Measurements from ENCODE around the gene KXD1.
"Not testable (repeated sequence)": the region's sequence is repeated elsewhere in the genome, so short reads cannot be mapped to it uniquely, and the experiment has no call there.

The KXD1 gene, protein sequence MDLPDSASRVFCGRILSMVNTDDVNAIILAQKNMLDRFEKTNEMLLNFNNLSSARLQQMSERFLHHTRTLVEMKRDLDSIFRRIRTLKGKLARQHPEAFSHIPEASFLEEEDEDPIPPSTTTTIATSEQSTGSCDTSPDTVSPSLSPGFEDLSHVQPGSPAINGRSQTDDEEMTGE

DNA sequence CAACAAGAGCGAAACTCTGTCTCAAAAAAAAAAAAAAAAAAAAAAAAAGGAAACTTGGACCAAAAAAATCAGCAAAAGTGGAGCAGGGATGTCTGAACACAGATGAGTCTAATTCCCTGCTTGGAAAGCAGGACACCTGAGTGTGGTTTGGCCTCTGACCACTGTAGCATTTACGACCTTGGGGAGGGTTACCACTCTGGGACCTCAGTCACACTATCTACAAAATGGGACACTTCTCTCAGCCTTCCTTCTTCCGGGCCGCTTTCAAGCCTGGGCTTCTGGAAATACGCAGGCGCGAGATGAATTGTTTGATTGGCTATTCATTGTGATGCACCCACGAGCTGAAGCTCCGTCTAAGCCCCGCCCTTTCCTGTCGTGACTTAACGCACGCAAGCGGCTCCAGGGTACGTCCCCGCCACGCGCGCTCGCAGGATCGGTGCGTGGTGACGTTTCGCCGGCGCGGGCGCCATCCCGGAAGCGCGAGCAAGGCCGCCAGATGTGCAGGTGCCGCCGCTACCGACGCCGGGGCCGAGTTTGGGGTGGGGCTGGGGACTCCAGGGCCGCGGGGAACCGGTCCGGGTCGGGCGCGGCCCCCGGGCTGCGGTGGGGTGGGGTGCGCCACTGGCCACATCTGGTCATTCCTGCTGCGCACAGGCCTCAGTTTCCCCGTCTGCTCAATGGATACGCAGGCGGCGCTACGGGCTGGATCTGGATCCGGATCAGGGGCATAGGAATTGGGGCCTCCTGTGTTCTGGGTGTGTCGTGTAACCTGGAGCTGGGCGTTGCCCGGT lies at the start of gene KXD1:
Gene KXD1, plus strand, starts transcription at position 460 of the 791 bp plus-strand sequence. CDS start 4,187 bp downstream, outside the sequence.
- peak; percentile 98 for DNase-seq (ENCODE audit: low read depth in 2 of 2)

DNA sequence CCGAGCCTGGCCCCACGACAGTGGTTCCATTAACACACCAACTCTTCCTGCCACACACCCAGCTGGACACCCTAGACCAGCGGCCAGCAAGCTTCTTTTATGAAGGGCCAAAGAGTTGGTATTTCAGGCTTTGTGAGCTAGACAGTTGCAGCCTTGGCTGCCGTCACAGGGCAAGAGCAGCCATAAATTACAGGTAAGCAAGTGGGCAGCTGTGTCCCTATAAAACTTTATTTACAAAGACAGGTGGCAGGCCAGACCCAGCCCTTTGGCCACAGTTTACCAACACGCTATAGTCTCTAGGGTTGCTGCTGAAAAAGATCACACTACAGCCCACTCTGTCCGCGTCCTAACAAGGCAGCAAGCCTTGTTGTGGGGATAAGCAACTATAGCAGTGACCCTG lies 49.1 kb upstream of the KXD1 start:
- no peak for DNase-seq (ENCODE audit: low read depth in 2 of 2)

DNA sequence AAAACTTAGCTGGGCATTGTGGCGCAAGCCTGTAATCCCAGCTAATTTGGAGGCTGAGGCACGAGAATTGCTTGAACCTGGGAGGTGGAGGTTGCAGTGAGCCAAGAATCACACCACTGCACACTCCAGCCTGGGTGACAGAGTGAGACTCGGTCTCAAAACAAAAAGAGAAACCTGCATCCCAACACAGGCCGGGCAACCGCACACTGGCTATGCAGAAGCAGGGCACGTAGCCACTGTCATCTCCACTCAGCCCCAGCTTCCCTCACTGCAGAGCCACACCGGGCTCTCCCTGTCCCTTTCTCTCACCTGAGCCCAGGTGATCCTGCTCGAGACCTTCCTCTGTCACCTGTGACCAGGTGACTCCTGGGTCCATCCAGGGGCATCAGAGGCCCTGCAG lies 47.5 kb upstream of the KXD1 start:
- DNase-seq (ENCODE audit: low read depth in 2 of 2): no peak

DNA sequence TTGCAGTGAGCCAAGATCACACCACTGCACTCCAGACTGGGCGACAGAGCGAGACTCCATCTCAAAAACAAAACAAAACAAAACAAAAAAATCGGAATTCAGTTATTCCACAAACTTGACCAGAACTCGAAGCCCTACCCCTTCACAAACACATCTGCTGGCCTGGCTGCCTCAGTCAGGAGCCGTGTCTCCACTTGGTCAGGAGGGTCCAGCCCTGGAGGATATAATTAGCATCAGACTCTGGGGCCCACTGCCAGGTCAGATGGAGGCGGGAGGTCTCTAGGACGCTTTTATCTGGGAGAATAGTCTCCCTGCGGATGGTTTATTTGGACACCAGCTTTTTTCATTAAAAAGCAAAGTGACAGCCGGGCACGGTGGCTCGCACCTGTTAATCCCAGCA lies 43.8 kb upstream of the KXD1 start:
- DNase-seq (ENCODE audit: low read depth in 2 of 2): no peak

DNA sequence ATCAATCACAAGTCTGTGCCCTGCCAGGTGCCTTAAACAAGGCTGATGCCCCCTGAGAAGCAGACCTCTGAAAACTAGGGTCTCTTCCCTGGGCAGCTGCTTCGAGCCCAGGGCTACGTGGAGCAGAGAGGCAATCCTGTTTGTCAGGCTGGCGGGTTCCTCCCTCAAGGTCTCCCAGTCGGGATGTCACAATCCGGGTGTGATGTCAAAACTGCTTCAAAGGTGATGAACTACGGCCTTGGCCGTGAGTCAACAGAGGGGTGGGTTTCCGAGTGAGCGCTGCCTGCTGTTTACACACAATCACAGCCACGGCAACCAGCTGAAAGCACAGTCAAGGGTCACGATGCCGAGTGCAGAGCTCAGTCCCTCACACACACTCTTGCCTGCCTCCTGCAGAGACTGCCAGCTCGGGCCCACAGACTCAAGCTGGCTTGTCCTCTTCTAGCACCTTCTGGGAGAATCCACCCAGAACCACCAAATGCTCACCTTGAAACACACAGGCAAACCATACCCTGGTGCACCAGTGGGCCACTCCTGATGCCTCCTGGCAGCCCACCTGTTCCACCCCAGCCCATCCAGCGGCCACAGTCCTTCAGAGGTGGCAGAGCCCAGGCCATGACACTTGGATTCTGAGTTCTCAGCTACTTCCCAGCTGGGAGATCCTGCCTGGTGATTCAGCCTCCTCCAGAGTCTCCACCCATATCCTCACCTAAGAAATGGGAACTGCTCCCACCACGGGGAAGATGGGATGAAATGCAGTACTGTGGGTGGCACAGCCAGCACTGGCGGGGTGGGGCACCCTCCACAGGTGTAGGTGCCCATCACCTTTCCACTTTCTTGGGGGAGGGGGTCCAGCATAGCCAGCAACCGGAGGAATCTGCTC lies 42.6 kb upstream of the KXD1 start:
- no peak for DNase-seq (ENCODE audit: low read depth in 2 of 2)

DNA sequence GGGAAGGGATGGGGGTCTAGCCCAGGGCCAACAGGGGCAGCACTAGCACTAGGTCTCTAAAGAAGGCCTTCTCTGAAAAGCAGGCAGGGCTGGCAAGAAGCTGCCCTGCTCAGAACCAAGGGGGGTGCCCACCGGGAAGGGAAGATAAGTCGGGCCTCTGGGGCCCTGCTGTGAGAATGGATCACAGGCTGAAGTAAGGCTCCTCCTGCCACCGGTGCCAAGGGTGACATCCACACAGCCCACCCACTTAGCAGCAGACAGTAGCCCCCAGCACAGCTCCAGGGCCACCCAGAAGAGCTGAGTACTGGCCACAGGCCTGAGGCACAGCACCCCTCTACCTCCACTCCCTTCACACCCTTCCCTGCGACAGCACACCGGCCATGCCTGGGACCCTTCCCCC lies 41.7 kb upstream of the KXD1 start:
- DNase-seq (ENCODE audit: low read depth in 2 of 2): no peak

DNA sequence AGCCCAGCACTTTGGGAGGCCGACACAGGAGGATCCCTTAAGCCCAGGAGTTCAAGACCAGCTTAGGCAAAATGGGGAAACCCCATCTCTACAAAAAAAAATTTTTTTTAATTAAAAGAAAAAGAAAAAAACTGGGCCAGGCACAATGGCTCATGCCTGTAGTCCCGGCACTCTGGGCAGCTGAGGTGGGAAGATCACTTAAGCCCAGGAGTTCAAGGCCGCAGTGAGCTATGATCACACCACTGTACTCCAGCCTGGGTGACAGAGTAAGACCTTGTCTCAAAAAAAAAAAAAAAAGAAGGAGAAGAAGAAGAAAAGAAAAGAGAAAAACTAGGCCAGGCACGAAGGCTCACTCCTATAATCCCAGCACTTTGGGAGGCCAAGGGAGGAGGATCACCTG lies 40.1 kb upstream of the KXD1 start:
- DNase-seq (ENCODE audit: low read depth in 2 of 2): no peak

DNA sequence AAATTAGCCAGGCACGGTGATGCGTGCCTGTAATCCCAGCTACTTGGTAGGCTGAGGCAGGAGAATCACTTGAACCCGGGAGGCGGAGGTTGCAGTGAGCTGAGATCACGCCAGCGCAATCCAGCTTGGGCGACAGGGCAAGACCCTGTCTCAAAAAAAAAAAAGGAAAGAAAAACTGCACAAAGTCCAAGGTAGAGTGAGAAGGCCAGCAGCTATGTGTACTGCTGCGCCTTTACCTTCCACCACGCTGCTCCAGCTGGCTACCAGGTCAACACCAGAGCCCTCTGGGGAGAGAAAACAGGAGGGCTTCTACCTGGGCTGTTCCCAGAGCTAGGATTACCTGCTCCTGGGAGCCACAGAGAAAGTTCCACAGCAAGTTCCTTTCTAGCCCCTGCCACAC lies 39.0 kb upstream of the KXD1 start:
- no peak for DNase-seq (ENCODE audit: low read depth in 2 of 2)

DNA sequence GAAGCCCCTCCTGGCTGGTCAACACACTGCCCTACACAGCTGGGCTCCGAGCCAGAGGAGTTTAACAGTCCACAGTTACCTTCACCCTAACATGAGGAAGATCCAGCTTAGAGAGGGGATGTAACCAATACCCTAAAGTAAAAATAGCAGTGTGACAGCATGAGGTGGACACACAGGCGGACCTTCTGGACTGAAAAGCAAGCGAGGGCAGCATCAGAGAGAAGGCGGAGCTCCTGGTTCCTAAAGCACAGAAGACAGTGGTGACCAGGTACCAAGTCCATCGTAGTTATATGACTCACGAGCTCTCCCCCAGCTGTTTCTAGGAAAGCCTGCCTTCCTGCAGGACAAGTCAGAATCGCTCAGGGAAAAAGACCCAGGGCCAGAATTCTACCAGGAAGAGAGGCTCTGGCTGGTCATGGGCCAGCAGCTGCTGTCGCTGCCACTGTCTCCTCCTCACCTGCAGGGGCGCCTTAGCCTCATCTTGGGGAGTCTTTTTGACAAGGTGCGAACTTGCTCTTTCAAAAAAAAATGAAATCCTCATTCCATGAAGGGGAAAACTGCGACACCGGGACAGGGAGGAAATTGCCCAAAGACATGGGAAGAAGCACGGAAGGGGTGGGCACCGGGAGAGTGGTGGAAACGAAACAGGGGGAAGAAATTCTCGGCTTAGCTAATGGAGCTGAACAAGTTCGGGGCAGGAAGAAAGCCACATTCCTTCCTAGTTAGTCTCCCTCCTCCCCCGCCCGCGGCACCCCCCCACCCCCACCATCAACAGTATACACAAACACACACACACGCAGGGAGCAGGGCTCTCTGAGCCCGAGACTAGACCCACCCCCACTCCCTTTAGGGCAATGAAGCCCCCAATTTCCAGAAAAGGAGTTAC lies 37.5 kb upstream of the KXD1 start:
- DNase-seq (ENCODE audit: low read depth in 2 of 2): no peak

DNA sequence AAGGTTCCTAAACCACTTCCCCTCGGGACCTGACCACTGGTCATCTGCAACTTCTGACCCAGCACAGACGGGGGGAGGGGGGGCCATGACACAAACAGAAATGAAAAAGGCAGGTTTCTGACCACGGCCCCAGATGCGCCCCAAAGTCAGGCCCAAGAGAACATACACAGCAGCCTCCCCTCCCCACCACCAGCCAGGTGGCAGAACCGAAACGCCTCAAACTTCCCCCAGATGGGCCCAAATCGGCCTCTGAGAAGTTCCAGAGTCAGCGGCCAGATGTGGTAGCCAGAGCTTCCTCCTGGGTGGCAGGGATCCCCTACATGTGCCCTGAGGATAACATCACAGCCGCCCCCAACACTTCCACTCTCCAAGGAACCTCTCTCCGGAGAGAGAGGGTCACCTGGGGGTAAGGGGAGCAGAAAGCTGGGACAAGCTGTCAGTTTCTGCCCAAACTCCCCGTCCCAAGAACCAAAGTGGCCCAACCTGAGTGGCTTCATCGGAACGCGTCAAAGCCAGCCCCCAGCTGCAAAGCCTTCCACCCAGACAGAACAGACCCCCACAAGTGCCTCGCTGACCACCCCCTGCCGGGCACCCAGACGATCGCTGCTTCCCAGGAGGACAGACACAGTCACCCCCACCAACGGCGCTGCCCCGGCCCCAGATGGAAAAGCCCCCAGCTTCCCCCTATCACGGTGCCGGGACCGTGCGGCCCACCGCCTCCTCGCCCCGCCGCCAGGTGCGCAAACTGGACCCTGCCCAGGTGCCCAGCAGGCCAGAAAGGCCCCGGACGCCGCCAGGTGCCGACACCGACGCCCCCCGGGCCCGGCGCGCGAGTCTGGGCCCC lies 36.6 kb upstream of the KXD1 start:
- DNase-seq (ENCODE audit: low read depth in 2 of 2): no peak

DNA sequence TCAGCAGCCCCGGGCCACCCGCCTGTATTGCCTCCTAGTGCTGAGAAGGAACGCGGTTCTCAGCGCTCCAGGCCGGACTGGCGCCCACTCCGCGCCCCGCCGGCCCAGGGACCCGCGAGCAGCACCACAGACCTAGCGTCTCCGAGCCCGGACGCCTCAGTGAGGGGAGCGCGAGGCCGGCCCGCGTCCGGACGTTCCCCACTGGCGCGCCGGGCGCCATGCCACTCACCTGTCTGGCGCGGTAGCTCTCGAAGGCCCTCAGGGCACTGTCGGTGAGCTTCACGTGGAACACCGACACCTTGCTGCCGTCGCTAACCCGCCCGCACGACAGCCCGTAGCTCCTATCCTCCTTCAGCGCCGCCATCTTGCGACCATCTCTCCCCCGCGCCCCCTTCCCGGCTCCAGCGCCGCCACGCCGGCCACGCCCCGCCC lies 36.0 kb upstream of the KXD1 start, which contains the start of gene ELL:
Gene ELL, minus strand, starts transcription at position 379 of the 432 bp plus-strand sequence. Its CDS starts 15 bp downstream, at position 364.
- DNase-seq (ENCODE audit: low read depth in 2 of 2): no peak

DNA sequence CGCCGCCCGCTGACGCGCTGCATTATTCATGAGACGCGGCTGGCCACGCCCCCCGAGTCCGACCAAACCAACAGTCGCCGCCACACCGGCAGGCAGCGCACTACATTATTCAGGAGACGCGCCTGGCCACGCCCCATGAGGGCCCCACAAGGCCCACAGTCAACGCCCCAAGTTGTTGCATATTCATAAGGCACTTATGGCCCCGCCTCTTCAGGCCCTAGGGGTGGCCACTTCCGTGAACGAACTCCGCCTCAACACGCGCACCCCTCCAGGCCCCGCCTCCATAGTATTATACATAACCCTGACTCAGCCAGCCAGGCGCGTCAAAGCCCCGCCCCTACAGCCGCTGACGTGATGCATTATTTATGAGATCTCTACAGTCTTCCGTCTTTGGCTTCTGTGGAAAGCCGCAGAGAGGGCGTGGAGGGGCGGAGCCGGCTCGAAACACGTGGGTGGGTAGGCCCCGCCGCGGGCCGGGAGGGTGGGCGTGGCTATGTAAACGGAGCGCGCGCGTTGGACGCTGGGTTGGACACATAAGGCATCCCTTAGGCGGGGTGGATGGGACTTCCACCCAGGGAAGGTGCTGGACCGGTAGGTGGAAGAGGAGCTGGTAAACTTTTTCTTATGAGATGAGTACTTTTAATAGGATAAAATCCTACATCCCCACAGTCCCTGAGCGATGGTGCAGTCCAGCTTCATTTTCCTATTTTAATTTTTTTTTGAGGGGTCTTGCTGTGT lies 35.4 kb upstream of the KXD1 start:
- peak; percentile 100 for DNase-seq (ENCODE audit: low read depth in 2 of 2)

DNA sequence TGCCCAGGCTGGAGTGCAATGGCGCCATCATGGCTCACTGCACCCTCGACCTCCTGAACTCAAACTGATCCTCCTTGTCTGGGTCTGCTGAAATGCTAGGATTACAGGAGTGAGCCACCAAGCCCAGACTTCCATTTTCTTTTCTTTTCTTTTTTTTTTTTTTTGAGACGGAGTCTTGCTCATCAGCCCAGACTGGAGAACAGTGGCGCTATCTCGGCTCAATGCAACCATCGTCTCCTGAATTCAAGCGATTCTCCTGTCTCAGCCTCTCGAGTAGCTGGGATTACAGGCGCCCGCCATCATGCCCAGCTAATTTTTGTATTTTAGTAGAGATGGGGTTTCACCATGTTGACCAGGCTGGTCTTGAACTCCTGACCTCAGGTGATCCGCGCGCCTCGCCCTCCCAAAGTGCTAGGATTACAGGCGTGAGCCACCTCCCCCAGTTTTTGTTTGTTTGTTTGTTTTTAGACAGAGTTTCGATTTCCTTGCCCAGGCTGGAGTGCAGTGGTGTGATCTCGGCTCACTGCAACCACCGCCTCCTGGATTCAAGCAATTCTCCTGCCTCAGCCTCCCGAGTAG lies 34.7 kb upstream of the KXD1 start:
- not testable (repeated sequence) for DNase-seq (ENCODE audit: low read depth in 2 of 2)

DNA sequence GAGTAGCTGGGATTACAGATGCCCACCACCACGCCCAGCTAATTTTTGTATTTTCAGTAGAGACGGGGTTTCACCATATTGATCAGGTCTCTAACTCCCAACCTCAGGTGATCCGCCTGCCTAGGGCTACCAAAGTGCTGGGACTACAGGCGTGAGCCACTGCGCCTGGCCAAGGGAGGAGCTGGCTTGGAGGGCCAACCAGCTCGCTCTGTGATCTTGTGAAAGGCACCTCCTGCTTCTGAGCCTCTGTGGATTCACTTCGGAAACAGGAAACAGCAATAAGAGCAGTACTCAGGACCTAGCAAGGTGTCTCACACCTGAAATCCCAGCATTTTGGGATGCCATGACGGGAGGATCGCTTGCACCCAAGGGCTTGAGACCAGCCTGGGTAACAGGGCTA lies 33.8 kb upstream of the KXD1 start:
- no peak for DNase-seq (ENCODE audit: low read depth in 2 of 2)

DNA sequence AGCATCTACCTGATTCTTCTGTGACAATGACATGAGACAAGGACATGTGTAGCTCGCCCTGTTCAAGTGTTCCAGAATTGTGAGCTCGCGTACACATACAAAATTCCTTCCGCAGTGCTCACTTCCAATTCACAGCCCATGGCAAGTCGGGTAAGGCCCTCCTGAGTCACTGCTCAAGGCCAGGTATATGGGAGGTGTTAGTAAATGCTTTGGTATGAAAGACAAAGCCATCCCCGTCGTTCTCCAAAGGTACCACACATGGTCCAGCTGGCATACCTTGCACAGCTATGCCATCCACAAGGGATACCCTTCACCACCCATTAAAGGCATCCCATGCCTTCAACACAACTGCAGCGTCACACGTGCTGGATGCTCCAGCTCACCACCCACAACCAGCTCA lies 31.4 kb upstream of the KXD1 start:
- DNase-seq (ENCODE audit: low read depth in 2 of 2): no peak

DNA sequence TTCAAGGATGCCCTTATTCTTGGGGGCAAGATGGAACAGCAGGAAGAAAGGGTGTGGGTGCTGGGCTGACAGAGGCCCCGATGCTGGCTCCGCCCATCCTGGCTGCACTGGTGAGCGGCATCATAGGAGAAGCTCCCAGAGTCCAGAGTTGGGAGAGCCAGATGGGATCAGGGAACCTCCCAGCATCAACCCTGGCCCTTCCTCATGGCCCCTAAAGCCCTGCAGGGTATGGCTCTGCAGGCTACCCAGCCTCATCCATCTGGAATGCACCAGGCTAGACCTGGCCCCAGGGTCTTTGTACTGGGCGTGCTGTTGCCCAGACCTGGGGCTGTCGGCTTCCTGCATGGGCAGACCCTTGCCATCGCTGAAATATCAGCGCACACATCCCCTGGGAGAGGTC lies 27.9 kb upstream of the KXD1 start:
- no peak for DNase-seq (ENCODE audit: low read depth in 2 of 2)

DNA sequence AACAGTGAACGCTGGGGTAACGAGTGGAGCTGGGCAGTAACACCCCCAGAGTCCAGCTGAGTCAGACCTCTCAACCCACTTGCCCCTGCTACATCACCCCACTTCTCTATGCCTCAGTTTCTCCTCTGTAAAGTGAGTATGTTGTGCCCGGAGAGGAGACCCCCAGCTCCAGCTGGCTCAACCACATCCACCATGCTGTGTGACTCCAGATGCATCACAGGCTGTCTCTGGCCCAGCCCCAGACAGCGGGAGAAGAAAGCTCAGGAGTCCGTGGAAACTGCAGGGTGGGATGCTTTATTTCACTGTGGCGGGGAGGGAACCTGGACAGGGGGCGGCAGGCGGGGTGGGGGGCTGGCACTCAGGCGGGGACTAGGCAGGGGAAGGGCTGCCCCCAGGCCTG lies 26.2 kb upstream of the KXD1 start:
- no peak for DNase-seq (ENCODE audit: low read depth in 2 of 2)

DNA sequence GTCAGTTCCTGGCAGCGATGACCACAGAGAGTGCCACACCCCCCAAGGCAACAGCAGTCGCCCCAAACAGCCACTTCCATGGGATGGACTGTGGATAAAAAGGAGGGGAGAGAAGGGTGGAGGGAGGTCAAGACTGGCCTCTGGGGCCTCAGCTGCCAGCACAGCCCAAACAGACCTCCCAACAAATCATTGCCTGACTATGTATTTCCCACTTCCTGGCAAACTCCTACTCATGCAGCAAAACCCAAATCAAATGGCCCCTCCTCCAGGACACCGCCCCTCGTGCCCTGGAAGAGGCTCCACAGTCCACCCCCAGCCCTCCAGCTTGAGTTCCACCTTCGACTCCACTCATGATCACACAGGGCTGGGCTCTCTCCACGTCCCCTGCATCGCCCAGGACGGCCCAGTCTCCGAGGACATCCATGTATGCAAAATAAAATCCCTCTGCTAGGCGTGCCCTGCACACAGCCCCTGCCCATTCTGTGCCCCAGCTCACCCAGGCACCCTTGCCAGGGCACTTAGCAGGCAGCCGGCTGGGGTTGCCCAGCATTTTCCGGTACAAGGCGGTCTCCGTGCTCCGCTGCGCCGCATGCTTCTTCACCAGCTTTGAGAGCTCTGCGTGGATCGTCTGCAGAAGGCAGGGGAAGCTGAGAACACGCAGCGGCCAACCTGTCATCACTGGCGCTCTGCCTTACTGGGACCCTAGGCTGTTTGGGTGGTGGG lies 25.3 kb upstream of the KXD1 start:
- no peak for DNase-seq (ENCODE audit: low read depth in 2 of 2)

DNA sequence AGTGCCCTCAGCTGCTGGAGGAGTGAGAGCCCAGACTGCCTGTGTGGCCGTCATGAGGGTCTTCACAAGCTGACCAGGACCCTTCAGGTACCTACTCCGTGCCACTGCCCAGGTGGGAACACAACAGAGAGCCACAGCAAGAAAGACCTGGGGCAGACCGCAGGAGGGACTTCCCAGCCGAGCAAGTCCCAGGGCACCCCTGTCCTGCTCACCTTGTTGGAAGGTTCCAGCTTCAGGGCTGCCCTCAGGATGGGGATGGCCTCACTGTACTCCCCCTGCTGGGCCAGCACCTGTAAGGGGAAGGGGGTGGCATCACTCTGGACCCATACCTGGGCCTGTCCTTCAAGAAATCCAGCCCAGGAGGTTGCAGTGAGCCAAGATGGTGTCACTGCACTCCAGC lies 24.6 kb upstream of the KXD1 start:
- DNase-seq (ENCODE audit: low read depth in 2 of 2): no peak

Measured in stimulated activated CD8-positive, alpha-beta memory T cell treated with anti-CD3 and anti-CD28 coated beads, Interleukin-7, amount 100 ng/mL, for 4 hours (primary cell).